MCF 10A (cell line): ENCODE data around the gene VMO1. TPM values are rescaled to one million over a fixed set of nuclear protein-coding genes. Genes with fewer than 3 reads are reported as not detected.

Source experiments
- BruUV-seq: library from RNA; stranded (reverse); fragments of 400-500 nt; replicated peaks from 2 replicates; lab custom pipeline; 2021; lab: Mats Ljungman, UMichigan
- CTCF ChIA-PET: fragments of 300-600 bp; sonication (Branson Sonifier 250); formaldehyde crosslinking; extraction: SDS; loops from one replicate; lab custom pipeline; 2021; ENCODE audit warnings: antibody characterized with exemption, inconsistent platforms; lab: Yijun Ruan, JAX
- POLR2A ChIA-PET: fragments of 300-600, 350-650 bp; sonication (Branson Sonifier 250); formaldehyde crosslinking; extraction: SDS; loops from one replicate; lab custom pipeline; 2020; ENCODE audit warnings: antibody characterized with exemption, inconsistent platforms; lab: Yijun Ruan, JAX
- DNase-seq: peaks from one replicate; pipeline ENCODE4 v3.0.0-alpha.2; 2018; ENCODE audit not compliant: unreplicated experiment
- H3K27ac Mint-ChIP-seq: one replicate; pipeline ENCODE4 v1.8.0; 2022; ENCODE audit warnings: mild to moderate bottlenecking, low read depth, mixed read lengths; ENCODE audit not compliant: unreplicated experiment
- H3K27me3 Mint-ChIP-seq: one replicate; pipeline ENCODE4 v1.8.0; 2022; ENCODE audit warnings: mixed read lengths; ENCODE audit not compliant: insufficient read depth, unreplicated experiment
- H3K36me3 Mint-ChIP-seq: one replicate; pipeline ENCODE4 v1.8.0; 2022; ENCODE audit warnings: mild to moderate bottlenecking, moderate library complexity, mixed read lengths; ENCODE audit not compliant: insufficient read depth, unreplicated experiment
- H3K4me1 Mint-ChIP-seq: one replicate; pipeline ENCODE4 v1.8.0; 2022; ENCODE audit warnings: mixed read lengths; ENCODE audit not compliant: insufficient read depth, unreplicated experiment
- H3K4me3 Mint-ChIP-seq: one replicate; pipeline ENCODE4 v1.8.0; 2022; ENCODE audit warnings: mild to moderate bottlenecking, moderate library complexity, mixed read lengths; ENCODE audit not compliant: unreplicated experiment
- H3K9me3 Mint-ChIP-seq: one replicate; pipeline ENCODE4 v1.8.0; 2022; ENCODE audit warnings: mixed read lengths; ENCODE audit not compliant: unreplicated experiment
- intact Hi-C: fragments of 100-400 bp; cut with micrococcal nuclease; formaldehyde crosslinking; loops from 2 replicates; pipeline ENCODE4 v1.14.1; 2022
- total RNA-seq: library from RNA; stranded (reverse); gene quantifications from 2 replicates; pipeline ENCODE4 v1.2.3, GENCODE V29; 2022
- TF ChIP-seq, protein P1 (sequence below): fragments of 200-600 bp; IDR thresholded peaks from one replicate; pipeline ENCODE4 v1.8.0; 2022; ENCODE audit warnings: antibody characterized with exemption, mild to moderate bottlenecking; ENCODE audit not compliant: unreplicated experiment

The VMO1 gene
- total RNA-seq, 1 experiment from 2014 or later, result 0.77 TPM

GRCh38 chr17:4750606-4751005, 35.6 kb downstream of the VMO1 start:
- H3K27me3 Mint-ChIP-seq, result peaks cover 64% of the 10 kb centered on the region
- POLR2A ChIA-PET, result no interaction called here
- BruUV-seq, result no TSS peak
- no peak overlapping the region for H3K4me3 Mint-ChIP-seq
- no peak overlapping the region for H3K27ac Mint-ChIP-seq
- H3K9me3 Mint-ChIP-seq, result no peaks in the 10 kb centered on the region
- CTCF ChIA-PET, result interaction anchor here (0.6 kb wide), 1 partner anchor 39 kb away, joined by 5 read pairs; no protein-coding TSS in a partner anchor
- no peak for DNase-seq
- intact Hi-C loops, result no loop called here
- no peaks in the 10 kb centered on the region for H3K4me1 Mint-ChIP-seq
- TF ChIP-seq, protein P1, sequence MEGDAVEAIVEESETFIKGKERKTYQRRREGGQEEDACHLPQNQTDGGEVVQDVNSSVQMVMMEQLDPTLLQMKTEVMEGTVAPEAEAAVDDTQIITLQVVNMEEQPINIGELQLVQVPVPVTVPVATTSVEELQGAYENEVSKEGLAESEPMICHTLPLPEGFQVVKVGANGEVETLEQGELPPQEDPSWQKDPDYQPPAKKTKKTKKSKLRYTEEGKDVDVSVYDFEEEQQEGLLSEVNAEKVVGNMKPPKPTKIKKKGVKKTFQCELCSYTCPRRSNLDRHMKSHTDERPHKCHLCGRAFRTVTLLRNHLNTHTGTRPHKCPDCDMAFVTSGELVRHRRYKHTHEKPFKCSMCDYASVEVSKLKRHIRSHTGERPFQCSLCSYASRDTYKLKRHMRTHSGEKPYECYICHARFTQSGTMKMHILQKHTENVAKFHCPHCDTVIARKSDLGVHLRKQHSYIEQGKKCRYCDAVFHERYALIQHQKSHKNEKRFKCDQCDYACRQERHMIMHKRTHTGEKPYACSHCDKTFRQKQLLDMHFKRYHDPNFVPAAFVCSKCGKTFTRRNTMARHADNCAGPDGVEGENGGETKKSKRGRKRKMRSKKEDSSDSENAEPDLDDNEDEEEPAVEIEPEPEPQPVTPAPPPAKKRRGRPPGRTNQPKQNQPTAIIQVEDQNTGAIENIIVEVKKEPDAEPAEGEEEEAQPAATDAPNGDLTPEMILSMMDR, result no peak
- no peaks in the 10 kb centered on the region for H3K36me3 Mint-ChIP-seq

GRCh38 chr17:4748686-4749085, 37.5 kb downstream of the VMO1 start:
- Mint-ChIP-seq H3K27ac (no peak overlapping the region), H3K9me3 (no peaks in the 10 kb centered on the region), H3K27me3 (peaks cover 44% of the 10 kb centered on the region), H3K4me1 (no peaks in the 10 kb centered on the region), H3K36me3 (no peaks in the 10 kb centered on the region), H3K4me3 (no peak overlapping the region)
- DNase-seq, result no peak
- ChIA-PET CTCF (interaction anchor here (0.6 kb wide), 1 partner anchor 153 kb away, joined by 3 read pairs; no protein-coding TSS in a partner anchor), POLR2A (interaction anchor here (0.6 kb wide), 1 partner anchor 85 kb away, joined by 4 read pairs; no protein-coding TSS in a partner anchor)
- no TSS peak for BruUV-seq
- TF ChIP-seq, protein P1, result no peak
- intact Hi-C loops, result no loop called here

DNA sequence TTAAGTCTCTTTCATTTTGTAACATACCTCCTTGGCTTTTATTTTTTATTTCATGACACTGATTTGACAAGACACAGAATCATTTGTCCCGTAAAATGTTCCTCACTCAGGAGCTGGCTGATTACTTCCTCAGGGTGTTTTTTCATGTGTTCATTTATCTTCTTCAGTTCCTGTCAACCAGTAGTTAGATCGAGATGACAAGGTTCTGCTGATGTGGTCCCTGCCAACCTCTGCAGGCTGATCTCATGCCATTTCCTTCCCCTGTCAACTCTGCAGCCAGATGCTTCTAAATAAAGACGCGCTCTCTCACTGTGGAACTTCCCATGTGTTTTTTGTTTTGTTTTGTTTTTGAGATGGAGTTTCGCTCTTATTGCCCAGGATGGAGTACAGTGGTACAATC, 38.3 kb downstream of the VMO1 start:
- H3K36me3 Mint-ChIP-seq, result no peaks in the 10 kb centered on the region
- ChIA-PET CTCF (interaction anchor here (1.2 kb wide), 1 partner anchor 143 kb away, joined by 3 read pairs; no protein-coding TSS in a partner anchor), POLR2A (interaction anchor here (0.7 to 1.0 kb wide), 2 partner anchors 9 to 17 kb away, joined by 3 to 5 read pairs; no protein-coding TSS in a partner anchor)
- no peak for DNase-seq
- intact Hi-C loops, result no loop called here
- H3K27ac Mint-ChIP-seq, result no peak overlapping the region
- H3K4me3 Mint-ChIP-seq, result no peak overlapping the region
- TF ChIP-seq, protein P1, result no peak
- BruUV-seq, result no TSS peak
- no peaks in the 10 kb centered on the region for H3K4me1 Mint-ChIP-seq
- peaks cover 39% of the 10 kb centered on the region for H3K27me3 Mint-ChIP-seq
- no peaks in the 10 kb centered on the region for H3K9me3 Mint-ChIP-seq

DNA sequence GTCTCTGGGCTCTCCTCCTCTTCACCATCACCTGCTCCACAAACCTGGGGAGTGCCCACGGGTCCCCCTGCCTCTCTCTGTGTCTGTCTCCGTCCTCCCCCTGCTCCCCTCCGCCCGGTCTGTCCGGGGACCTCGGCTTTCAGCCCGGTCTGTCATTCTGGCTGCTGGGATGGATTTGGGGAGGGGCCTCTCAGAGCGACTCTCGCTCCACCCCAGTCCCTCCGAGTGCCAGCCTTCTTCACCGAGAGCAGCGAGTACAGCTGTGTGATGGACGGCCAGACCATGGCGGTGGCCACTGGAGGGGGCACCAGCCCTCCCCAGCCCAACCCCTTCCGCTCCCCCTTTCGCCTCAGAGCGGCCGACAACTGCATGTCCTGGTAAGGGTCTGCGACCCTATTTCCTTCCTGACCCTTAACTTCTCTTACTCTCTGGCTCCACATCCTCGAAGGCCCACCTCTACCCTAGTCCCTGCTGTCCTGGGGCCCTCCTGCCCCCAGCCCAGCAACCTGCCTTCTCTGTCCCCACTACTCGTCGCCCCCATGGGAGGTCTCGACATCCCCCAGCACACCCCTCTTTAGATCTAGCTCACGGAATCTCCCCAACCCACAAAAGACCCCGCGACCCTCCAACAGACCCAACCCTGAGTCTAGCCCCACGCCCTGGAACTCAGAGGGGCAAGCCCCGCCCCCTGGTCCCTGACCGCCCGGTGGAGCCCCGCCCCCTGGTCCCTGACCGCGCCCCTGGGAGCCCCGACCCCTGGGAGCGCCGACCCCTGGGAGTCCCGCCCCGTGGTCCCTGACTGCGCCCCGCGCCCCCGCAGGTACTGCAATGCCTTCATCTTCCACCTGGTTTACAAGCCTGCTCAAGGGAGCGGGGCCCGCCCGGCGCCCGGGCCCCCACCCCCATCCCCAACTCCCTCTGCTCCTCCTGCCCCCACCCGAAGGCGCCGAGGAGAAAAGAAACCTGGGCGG, 40.9 kb downstream of the VMO1 start:
- H3K9me3 Mint-ChIP-seq, result no peaks in the 10 kb centered on the region
- peaks cover 3% of the 10 kb centered on the region for H3K4me1 Mint-ChIP-seq
- intact Hi-C loops, result no loop called here
- H3K27ac Mint-ChIP-seq, result no peak overlapping the region
- POLR2A ChIA-PET, result no interaction called here
- no peak overlapping the region for H3K4me3 Mint-ChIP-seq
- BruUV-seq, result no TSS peak
- DNase-seq, result no peak
- peaks cover 26% of the 10 kb centered on the region for H3K27me3 Mint-ChIP-seq
- no peaks in the 10 kb centered on the region for H3K36me3 Mint-ChIP-seq
- CTCF ChIA-PET, result interaction anchor here (0.6 kb wide), 1 partner anchor 84 kb away, joined by 4 read pairs; no protein-coding TSS in a partner anchor
- TF ChIP-seq, protein P1, result no peak
